Smooth muscle cell (in vitro differentiated cells): ENCODE results near the gene WNT7B. TPM values are rescaled to one million over a fixed set of nuclear protein-coding genes. Genes with fewer than 3 reads are reported as not detected.
A peak's percentile ranks its signal among the peaks of the same experiment; 100 is the strongest.

Experiments used
- DNase-seq: peaks from one replicate; lab custom pipeline; 2025; ENCODE audit not compliant: unreplicated experiment; lab: John Stamatoyannopoulos, UW
- H2AFZ ChIP-seq: fragments of 200-600 bp; sonication (generic); 2 replicates; pipeline ENCODE4 v1.6.0; 2016; ENCODE audit warnings: antibody characterized with exemption, low read depth, mild to moderate bottlenecking
- H3F3A ChIP-seq: fragments of 200-600 bp; sonication (generic); 2 replicates; pipeline ENCODE4 v1.6.0; 2017; ENCODE audit warnings: antibody characterized with exemption, low read depth
- H3K27ac ChIP-seq: fragments of 200-600 bp; sonication (generic); 2 replicates; pipeline ENCODE4 v1.5.1; 2016; ENCODE audit warnings: low read depth, mild to moderate bottlenecking
- H3K27me3 ChIP-seq: fragments of 200-600 bp; sonication (generic); 2 replicates; pipeline ENCODE4 v1.6.1; 2016; ENCODE audit warnings: low read depth, mild to moderate bottlenecking
- H3K36me3 ChIP-seq: fragments of 200-600 bp; sonication (generic); 2 replicates; pipeline ENCODE4 v1.5.1; 2016; ENCODE audit warnings: low read depth
- H3K4me1 ChIP-seq: fragments of 200-600 bp; sonication (generic); 2 replicates; pipeline ENCODE4 v1.5.1; 2016; ENCODE audit warnings: low read depth
- H3K4me2 ChIP-seq: fragments of 200-600 bp; sonication (generic); 2 replicates; pipeline ENCODE4 v1.6.0; 2016; ENCODE audit warnings: mild to moderate bottlenecking
- H3K4me3 ChIP-seq: fragments of 200-600 bp; sonication (generic); 2 replicates; pipeline ENCODE4 v1.5.1; 2016; ENCODE audit warnings: mild to moderate bottlenecking
- H3K79me2 ChIP-seq: fragments of 200-600 bp; sonication (generic); 2 replicates; pipeline ENCODE4 v1.6.0; 2016; ENCODE audit warnings: low read depth, mild to moderate bottlenecking
- H3K9ac ChIP-seq: fragments of 200-600 bp; sonication (generic); 2 replicates; pipeline ENCODE4 v1.6.0; 2016; ENCODE audit warnings: low read depth
- H3K9me3 ChIP-seq: fragments of 200-600 bp; sonication (generic); replicated peaks from 2 replicates; pipeline ENCODE4 v1.5.1; 2016; ENCODE audit warnings: low read depth
- H4K20me1 ChIP-seq: fragments of 200-600 bp; sonication (generic); 2 replicates; pipeline ENCODE4 v1.6.0; 2016; ENCODE audit warnings: low read depth
- WGBS: methylation state at CpG from one replicate; pipeline ENCODE4 v1.1.7; 2016; ENCODE audit warnings: low lambda C conversion rate; 5-methylcytosine and 5-hydroxymethylcytosine counted together
- polyA plus RNA-seq: library from polyadenylated mRNA; unstranded; fragments of >200 nt; fragmentation: Nextera tagmentation; extraction: Ambion mirVana; gene quantifications from 2 replicates; pipeline ENCODE4 v1.2.1, GENCODE V29; 2016
- total RNA-seq: library from RNA; depleted of rRNA; stranded (reverse); fragments of >200 nt; gene quantifications from 2 replicates; pipeline ENCODE4 v1.2.3, GENCODE V29; 2014
- TF ChIP-seq, protein P1 (sequence below): fragments of 200-600 bp; sonication (generic); IDR thresholded peaks from 2 replicates; pipeline ENCODE4 v1.5.1; 2017; ENCODE audit warnings: borderline replicate concordance, mild to moderate bottlenecking, antibody characterized with exemption; ENCODE audit not compliant: insufficient read depth, poor library complexity, severe bottlenecking

Gene WNT7B
- total and polyA plus RNA-seq, 2 experiments from 2014 or later, result 0.69 to 1.6 TPM

DNA sequence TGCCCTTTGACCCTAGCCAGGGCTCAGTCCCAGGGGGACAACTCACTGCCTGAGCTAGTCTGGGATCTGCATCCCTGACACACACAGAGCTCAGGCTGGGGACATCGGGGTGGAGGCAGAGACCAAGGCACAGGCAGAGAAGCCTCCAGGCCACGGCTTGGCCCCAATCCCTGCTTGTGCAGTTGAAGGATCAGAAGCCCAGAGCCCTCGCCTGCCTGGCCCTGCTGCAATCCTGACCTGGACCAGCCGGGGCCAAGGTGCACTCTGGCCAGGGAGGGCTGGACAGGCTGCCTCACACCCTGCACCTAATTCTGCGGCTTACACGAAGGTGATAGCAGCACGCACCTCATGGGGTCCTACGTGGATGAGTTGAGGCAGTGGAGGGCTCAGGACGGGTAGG, 34.6 kb downstream of the WNT7B start:
- Histone ChIP-seq H4K20me1 (no peaks in the 10 kb centered on the region), H3K4me2 (no peak overlapping the region), H3K27ac (no peak overlapping the region), H3K36me3 (no peaks in the 10 kb centered on the region), H3K4me3 (no peak overlapping the region), H3K79me2 (no peaks in the 10 kb centered on the region), H3K4me1 (no peaks in the 10 kb centered on the region), H3F3A (no peaks in the 10 kb centered on the region), H3K9ac (no peak overlapping the region), H3K9me3 (no peaks in the 10 kb centered on the region), H3K27me3 (no peaks in the 10 kb centered on the region), H2AFZ (no peak overlapping the region)
- DNase-seq, result no peak
- TF ChIP-seq, protein P1, sequence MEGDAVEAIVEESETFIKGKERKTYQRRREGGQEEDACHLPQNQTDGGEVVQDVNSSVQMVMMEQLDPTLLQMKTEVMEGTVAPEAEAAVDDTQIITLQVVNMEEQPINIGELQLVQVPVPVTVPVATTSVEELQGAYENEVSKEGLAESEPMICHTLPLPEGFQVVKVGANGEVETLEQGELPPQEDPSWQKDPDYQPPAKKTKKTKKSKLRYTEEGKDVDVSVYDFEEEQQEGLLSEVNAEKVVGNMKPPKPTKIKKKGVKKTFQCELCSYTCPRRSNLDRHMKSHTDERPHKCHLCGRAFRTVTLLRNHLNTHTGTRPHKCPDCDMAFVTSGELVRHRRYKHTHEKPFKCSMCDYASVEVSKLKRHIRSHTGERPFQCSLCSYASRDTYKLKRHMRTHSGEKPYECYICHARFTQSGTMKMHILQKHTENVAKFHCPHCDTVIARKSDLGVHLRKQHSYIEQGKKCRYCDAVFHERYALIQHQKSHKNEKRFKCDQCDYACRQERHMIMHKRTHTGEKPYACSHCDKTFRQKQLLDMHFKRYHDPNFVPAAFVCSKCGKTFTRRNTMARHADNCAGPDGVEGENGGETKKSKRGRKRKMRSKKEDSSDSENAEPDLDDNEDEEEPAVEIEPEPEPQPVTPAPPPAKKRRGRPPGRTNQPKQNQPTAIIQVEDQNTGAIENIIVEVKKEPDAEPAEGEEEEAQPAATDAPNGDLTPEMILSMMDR, result no peak
- 91% methylated on average over 9 of the region's 9 CpGs for WGBS

GRCh38 chr22:45938913-45939312, 38.0 kb downstream of the WNT7B start:
- Histone ChIP-seq H3K9ac (no peak overlapping the region), H3K27ac (no peak overlapping the region), H3K36me3 (no peaks in the 10 kb centered on the region), H3K4me2 (no peak overlapping the region), H3K79me2 (no peaks in the 10 kb centered on the region), H4K20me1 (no peaks in the 10 kb centered on the region), H2AFZ (no peak overlapping the region), H3F3A (no peaks in the 10 kb centered on the region), H3K27me3 (no peaks in the 10 kb centered on the region), H3K4me1 (peaks cover 8% of the 10 kb centered on the region), H3K4me3 (no peak overlapping the region), H3K9me3 (no peaks in the 10 kb centered on the region)
- TF ChIP-seq, protein P1, result no peak
- DNase-seq, result no peak
- 97% methylated on average over 3 of the region's 3 CpGs for WGBS

DNA sequence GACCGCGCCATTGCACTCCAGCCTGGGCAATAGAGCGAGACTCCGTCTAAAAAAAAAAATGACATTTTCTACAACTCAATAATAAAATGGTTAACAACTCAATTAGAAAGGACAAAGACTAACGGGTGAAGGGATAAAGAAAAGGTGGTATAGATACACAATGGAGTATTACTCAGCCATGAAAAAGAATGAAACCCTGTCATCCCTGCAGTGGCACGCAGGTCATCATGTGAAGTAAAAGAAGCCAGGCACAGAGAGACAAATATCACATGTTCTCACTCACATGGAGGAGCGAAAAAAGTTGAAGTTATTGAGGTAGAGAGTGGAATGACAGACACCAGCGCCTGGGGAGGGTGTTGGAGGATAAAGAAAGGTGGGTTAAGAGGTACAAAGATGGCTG, 39.0 kb downstream of the WNT7B start:
- WGBS, result 92% methylated on average over 8 of the region's 8 CpGs
- H3K79me2 ChIP-seq, result no peaks in the 10 kb centered on the region
- H3K9ac ChIP-seq, result no peak overlapping the region

DNA sequence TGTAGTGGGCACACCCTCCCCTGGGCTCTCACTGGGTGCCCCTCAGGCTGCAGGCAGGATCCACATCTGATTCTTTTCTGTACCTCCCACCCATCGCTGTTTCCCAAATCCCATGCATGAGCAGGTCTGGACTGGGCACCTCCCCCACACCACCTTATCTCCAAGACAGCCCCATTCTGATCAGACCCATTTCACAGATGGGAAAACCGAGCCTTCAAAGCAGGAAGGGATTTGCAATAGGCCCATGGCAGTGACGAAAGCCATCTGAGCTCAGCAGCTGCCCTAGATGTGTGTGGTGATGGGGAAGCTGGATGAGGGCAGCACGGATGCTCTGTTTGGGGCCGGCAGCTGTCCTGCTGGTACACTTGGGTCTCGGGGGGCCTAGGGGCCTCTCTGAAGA, 41.4 kb downstream of the WNT7B start:
- H3K9me3 ChIP-seq, result no peaks in the 10 kb centered on the region
- 91% methylated on average over 6 of the region's 6 CpGs for WGBS
- no peak for DNase-seq
- H3K9ac ChIP-seq, result peak overlapping the region; percentile 55
- H2AFZ ChIP-seq, result no peak overlapping the region
- no peaks in the 10 kb centered on the region for H4K20me1 ChIP-seq
- no peaks in the 10 kb centered on the region for H3K79me2 ChIP-seq
- TF ChIP-seq, protein P1, result no peak
- no peaks in the 10 kb centered on the region for H3K36me3 ChIP-seq
- H3F3A ChIP-seq, result no peaks in the 10 kb centered on the region
- H3K4me3 ChIP-seq, result no peak overlapping the region
- peaks cover 8% of the 10 kb centered on the region for H3K4me1 ChIP-seq
- H3K4me2 ChIP-seq, result peak overlapping the region; percentile 78
- no peaks in the 10 kb centered on the region for H3K27me3 ChIP-seq
- no peak overlapping the region for H3K27ac ChIP-seq

More for the DNA sequence above, 39.0 kb downstream of the WNT7B start:
- peaks cover 8% of the 10 kb centered on the region for H3K4me1 ChIP-seq
- TF ChIP-seq, protein P1, result no peak
- no peak overlapping the region for H3K4me2 ChIP-seq
- no peaks in the 10 kb centered on the region for H3F3A ChIP-seq
- H3K27me3 ChIP-seq, result no peaks in the 10 kb centered on the region
- H3K27ac ChIP-seq, result no peak overlapping the region
- no peaks in the 10 kb centered on the region for H4K20me1 ChIP-seq
- no peak for DNase-seq
- H2AFZ ChIP-seq, result no peak overlapping the region
- no peaks in the 10 kb centered on the region for H3K9me3 ChIP-seq
- no peak overlapping the region for H3K4me3 ChIP-seq
- H3K36me3 ChIP-seq, result no peaks in the 10 kb centered on the region
